ENCODE measurements around the gene RAD52. TPM values are rescaled to one million over a fixed set of nuclear protein-coding genes. Genes with fewer than 3 reads are reported as not detected.

Gene RAD52
- 10 to 100 TPM in 7 of 8 experiments, 1 to 10 TPM in 1; 9.0 to 31.4 (median 15.1) TPM for total RNA-seq

- peaks cover 0 to 4% of the 10 kb centered on the region in 2 donors for H3K4me1 ChIP-seq (replicated peaks in 1 of 2)
- ATAC-seq (replicated peaks in 6 of 8), result peak; percentile 85 to 97 (median 94)
- peak within 1 kb of the TSS; percentile 57 to 73 (median 67) for H3K4me3 ChIP-seq
- WGBS, 10 experiments, result 0 to 2% (median 2%) methylated on average over 2 to 11 of the region's 58 CpGs; no CpG with 5 or more reads in 7 of the 10 experiments
- H3K27ac ChIP-seq, result peak within 1 kb of the TSS; percentile 78 to 85
- in situ Hi-C loops (cut with MboI; ENCODE audit: low pct_unique_long_range_greater_than_20kb in 2 of 9, low sequenced_read_pairs in 9 of 9, unreplicated experiment in 9 of 9), result loop anchor here in 5 of 9 experiments (10.0 to 25.0 kb wide), 2 partner anchors 375 to 387 kb away; no protein-coding TSS in a partner anchor
These were observed at the start of gene RAD52 for GRCh38 chr12:949453-950191. Gene RAD52, minus strand, starts transcription at chr12:949694. Its CDS starts 16,636 bp downstream, at chr12:933058.

DNA sequence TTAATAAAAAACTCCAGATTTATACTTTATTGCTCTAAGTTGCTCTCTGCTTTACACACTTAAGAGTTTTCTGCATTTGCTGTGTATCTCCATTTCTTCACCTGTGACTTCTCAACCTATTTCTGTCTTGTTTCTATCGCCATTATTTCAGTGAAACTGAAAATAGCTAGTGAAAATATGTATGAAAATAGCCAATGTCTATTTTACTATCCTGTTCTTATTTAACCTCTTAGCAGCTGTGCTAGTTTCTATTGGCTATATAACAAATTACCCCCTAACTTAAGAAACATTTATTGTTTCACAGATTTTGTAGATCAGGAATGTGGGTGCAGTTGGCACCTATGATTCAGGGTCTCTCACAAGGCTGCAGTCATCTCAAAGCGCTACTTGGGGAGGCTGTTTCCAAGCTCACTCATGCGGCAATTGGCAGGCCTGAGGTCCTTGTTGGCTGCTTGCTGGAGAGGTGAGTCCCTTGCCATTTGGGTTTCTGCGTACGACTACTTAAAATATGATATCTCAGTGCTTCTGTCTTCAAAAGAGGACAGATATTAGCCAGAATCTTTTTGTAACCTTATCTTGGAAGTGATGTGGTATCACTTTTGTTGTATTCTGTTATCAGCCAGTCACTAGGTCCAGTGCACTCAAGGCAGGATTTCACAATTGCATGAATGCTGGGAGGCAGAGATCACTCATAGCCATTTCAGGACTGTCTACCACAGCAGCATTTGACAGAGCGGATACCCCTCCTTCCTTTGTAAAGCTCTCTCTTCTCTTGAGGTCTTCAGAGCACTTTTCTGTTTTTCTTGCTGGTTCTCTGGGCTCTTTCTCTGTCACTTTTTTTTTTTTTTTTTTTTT lies 48.8 kb upstream of the RAD52 start:
- in situ Hi-C loops (cut with MboI; ENCODE audit: low pct_unique_long_range_greater_than_20kb in 2 of 9, low sequenced_read_pairs in 9 of 9, unreplicated experiment in 9 of 9), result loop anchor here in 1 of 9 experiments (25.0 kb wide), 2 partner anchors 89 to 589 kb away; partner anchors contain the start of gene FBXL14
- Histone ChIP-seq H3K4me1 (replicated peaks in 1 of 2) (no peaks in the 10 kb centered on the region), H3K27ac (no peak overlapping the region), H3K4me3 (no peak overlapping the region)
- 72 to 100% (median 93%) methylated on average over 1 to 6 of the region's 6 CpGs for WGBS, 10 experiments
- no peak for ATAC-seq (replicated peaks in 6 of 8)

GRCh38 chr12:997505-997904 lies 48.0 kb upstream of the RAD52 start:
- ATAC-seq (replicated peaks in 6 of 8), result no peak
- H3K4me3 ChIP-seq, result no peak overlapping the region

GRCh38 chr12:996881-997280 lies 47.4 kb upstream of the RAD52 start:
- ATAC-seq (replicated peaks in 6 of 8), result no peak
- in situ Hi-C loops (cut with MboI; ENCODE audit: low pct_unique_long_range_greater_than_20kb in 2 of 9, low sequenced_read_pairs in 9 of 9, unreplicated experiment in 9 of 9), result loop anchor here in 1 of 9 experiments (25.0 kb wide), 2 partner anchors 90 to 590 kb away; partner anchors contain the start of gene FBXL14
- WGBS, 10 experiments, result 64 to 100% (median 92%) methylated on average over 1 to 4 of the region's 4 CpGs; no CpG with 5 or more reads in 1 of the 10 experiments
- Histone ChIP-seq H3K4me1 (replicated peaks in 1 of 2) (peaks cover 0 to 8% of the 10 kb centered on the region in 2 donors), H3K27ac (no peak overlapping the region), H3K4me3 (no peak overlapping the region)

More at GRCh38 chr12:997505-997904, 48.0 kb upstream of the RAD52 start:
- in situ Hi-C loops (cut with MboI; ENCODE audit: low pct_unique_long_range_greater_than_20kb in 2 of 9, low sequenced_read_pairs in 9 of 9, unreplicated experiment in 9 of 9), result loop anchor here in 1 of 9 experiments (25.0 kb wide), 2 partner anchors 90 to 590 kb away; partner anchors contain the start of gene FBXL14
- Histone ChIP-seq H3K4me1 (replicated peaks in 1 of 2) (peaks cover 0 to 4% of the 10 kb centered on the region in 2 donors), H3K27ac (no peak overlapping the region)
- WGBS, 10 experiments, result 83 to 100% (median 100%) methylated on average over 1 of the region's 1 CpG; no CpG with 5 or more reads in 4 of the 10 experiments

DNA sequence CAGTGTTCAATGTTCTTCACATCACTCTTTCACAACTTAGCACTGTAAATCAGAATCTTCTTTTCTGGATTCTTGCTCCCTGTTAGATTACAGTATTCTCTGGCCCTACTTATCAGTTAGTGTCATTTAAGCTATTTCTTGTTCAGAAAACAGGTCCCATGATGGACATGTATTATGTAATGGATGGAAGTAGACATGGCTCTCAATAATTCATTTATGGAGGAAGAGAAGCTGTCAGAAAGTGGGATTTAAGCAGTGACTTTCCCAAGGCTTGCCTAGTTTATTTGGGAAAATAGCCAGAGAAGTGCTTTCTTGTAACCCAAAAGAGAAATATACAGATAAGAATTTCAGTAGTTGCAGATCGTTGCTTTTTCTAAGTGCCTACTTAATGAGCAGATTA lies 43.2 kb upstream of the RAD52 start:
- Histone ChIP-seq H3K4me1 (replicated peaks in 1 of 2) (peaks cover 10 to 22% of the 10 kb centered on the region in 2 donors), H3K4me3 (peak overlapping the region in 4 of 5 donors; percentile 58 to 91 (median 79)), H3K27ac (no peak overlapping the region)
- in situ Hi-C loops (cut with MboI; ENCODE audit: low pct_unique_long_range_greater_than_20kb in 2 of 9, low sequenced_read_pairs in 9 of 9, unreplicated experiment in 9 of 9), result loop anchor here in 1 of 9 experiments (25.0 kb wide), 2 partner anchors 95 to 595 kb away; partner anchors contain the start of gene FBXL14
- WGBS, 10 experiments, result 33 to 100% (median 100%) methylated on average over 1 of the region's 1 CpG; no CpG with 5 or more reads in 3 of the 10 experiments
- ATAC-seq (replicated peaks in 6 of 8), result no peak

- WGBS, 10 experiments, result 0 to 27% (median 8%) methylated on average over 1 to 9 of the region's 48 CpGs; no CpG with 5 or more reads in 2 of the 10 experiments
- ATAC-seq (replicated peaks in 6 of 8), result peak in 7 of 8 experiments; percentile 3 to 67 (median 64)
- in situ Hi-C loops (cut with MboI; ENCODE audit: low pct_unique_long_range_greater_than_20kb in 2 of 9, low sequenced_read_pairs in 9 of 9, unreplicated experiment in 9 of 9), result loop anchor here in 1 of 9 experiments (25.0 kb wide), 2 partner anchors 96 to 596 kb away; partner anchors contain the start of gene FBXL14
- H3K4me1 ChIP-seq (replicated peaks in 1 of 2), result peaks cover 10 to 22% of the 10 kb centered on the region in 2 donors
- peak overlapping the region; percentile 93 to 96 for H3K27ac ChIP-seq
- H3K4me3 ChIP-seq, result peak overlapping the region; percentile 58 to 91 (median 69)
These were observed 42.1 kb upstream of the RAD52 start for GRCh38 chr12:991350-992333.

DNA sequence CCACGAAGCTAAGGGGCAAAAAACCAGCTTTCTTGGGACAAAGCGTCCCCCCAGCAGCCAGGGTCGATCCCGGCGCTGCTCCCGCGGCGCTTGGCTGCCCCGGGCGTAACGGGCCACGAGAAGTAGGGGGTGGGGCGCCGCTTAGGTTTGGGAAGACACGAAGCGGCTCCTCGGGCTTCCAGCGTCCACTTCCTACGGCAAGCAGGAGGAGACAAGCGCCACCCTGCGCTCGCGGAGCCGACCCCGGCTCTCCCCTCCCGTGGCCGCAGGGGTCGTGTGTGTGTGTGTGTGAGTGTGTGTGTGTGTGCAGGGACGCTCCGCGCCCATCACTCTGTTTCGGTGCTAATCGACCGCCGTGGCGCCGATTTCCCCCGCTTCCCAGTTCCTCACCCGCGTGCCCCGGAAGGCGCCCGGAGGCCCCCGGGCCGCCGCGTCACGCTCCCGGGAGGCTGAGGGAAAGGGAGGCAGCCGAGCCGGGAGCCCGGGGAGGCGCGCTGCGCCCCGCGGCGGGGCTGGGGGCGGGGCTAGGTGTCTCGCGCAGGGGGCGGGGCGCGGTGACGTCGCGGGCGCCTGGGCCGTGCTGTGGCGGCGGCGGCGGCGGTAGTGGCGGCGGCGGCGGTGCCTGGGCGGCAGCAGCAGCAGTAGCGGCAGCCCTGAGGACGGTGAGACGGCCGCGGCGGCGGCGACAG lies 41.3 kb upstream of the RAD52 start, which contains the start of gene ERC1:
Gene ERC1, plus strand, starts transcription at position 563 of the 689 bp plus-strand sequence. CDS start 36,681 bp downstream, outside the sequence.
- Histone ChIP-seq H3K27ac (peak within 1 kb of the TSS; percentile 93 to 96), H3K4me1 (replicated peaks in 1 of 2) (peaks cover 10 to 22% of the 10 kb centered on the region in 2 donors), H3K4me3 (peak within 1 kb of the TSS; percentile 58 to 91 (median 69))
- 0 to 6% methylated on average over 1 to 3 of the region's 87 CpGs; no CpG with 5 or more reads in 8 of the 10 experiments for WGBS, 10 experiments
- in situ Hi-C loops (cut with MboI; ENCODE audit: low pct_unique_long_range_greater_than_20kb in 2 of 9, low sequenced_read_pairs in 9 of 9, unreplicated experiment in 9 of 9), result loop anchor here in 1 of 9 experiments (25.0 kb wide), 2 partner anchors 96 to 596 kb away; partner anchors contain the start of gene FBXL14
- peak; percentile 75 to 88 (median 85) for ATAC-seq (replicated peaks in 6 of 8)

GRCh38 chr12:989751-990660 lies 40.5 kb upstream of the RAD52 start:
- 0 to 9% (median 1%) methylated on average over 3 to 37 of the region's 40 CpGs; no CpG with 5 or more reads in 1 of the 10 experiments for WGBS, 10 experiments
- Histone ChIP-seq H3K4me3 (peak overlapping the region; percentile 58 to 91 (median 69)), H3K27ac (peak overlapping the region; percentile 93 to 96), H3K4me1 (replicated peaks in 1 of 2) (peaks cover 10 to 22% of the 10 kb centered on the region in 2 donors)
- peak; percentile 18 to 43 (median 33) for ATAC-seq (replicated peaks in 6 of 8)
- in situ Hi-C loops (cut with MboI; ENCODE audit: low pct_unique_long_range_greater_than_20kb in 2 of 9, low sequenced_read_pairs in 9 of 9, unreplicated experiment in 9 of 9), result loop anchor here in 1 of 9 experiments (25.0 kb wide), 2 partner anchors 97 to 597 kb away; partner anchors contain the start of gene FBXL14

GRCh38 chr12:989051-989450 lies 39.6 kb upstream of the RAD52 start:
- Histone ChIP-seq H3K27ac (no peak overlapping the region), H3K4me1 (replicated peaks in 1 of 2) (peaks cover 10 to 22% of the 10 kb centered on the region in 2 donors), H3K4me3 (peak overlapping the region; percentile 58 to 91 (median 69))
- ATAC-seq (replicated peaks in 6 of 8), result no peak
- 48 to 92% (median 74%) methylated on average over 2 of the region's 2 CpGs; no CpG with 5 or more reads in 2 of the 10 experiments for WGBS, 10 experiments
- in situ Hi-C loops (cut with MboI; ENCODE audit: low pct_unique_long_range_greater_than_20kb in 2 of 9, low sequenced_read_pairs in 9 of 9, unreplicated experiment in 9 of 9), result loop anchor here in 1 of 9 experiments (25.0 kb wide), 2 partner anchors 98 to 598 kb away; partner anchors contain the start of gene FBXL14

GRCh38 chr12:988646-989045 lies 39.2 kb upstream of the RAD52 start:
- 0 to 100% (median 79%) methylated on average over 1 to 4 of the region's 4 CpGs; no CpG with 5 or more reads in 2 of the 10 experiments for WGBS, 10 experiments
- Histone ChIP-seq H3K27ac (no peak overlapping the region), H3K4me1 (replicated peaks in 1 of 2) (peaks cover 10 to 22% of the 10 kb centered on the region in 2 donors), H3K4me3 (peak overlapping the region in 4 of 5 donors; percentile 4 to 91 (median 79))
- no peak for ATAC-seq (replicated peaks in 6 of 8)
- in situ Hi-C loops (cut with MboI; ENCODE audit: low pct_unique_long_range_greater_than_20kb in 2 of 9, low sequenced_read_pairs in 9 of 9, unreplicated experiment in 9 of 9), result loop anchor here in 1 of 9 experiments (25.0 kb wide), 2 partner anchors 99 to 599 kb away; partner anchors contain the start of gene FBXL14
